Mammary microvascular endothelial cell (primary cell): ENCODE data around the gene TDG. TPM values are rescaled to one million over a fixed set of nuclear protein-coding genes. Genes with fewer than 3 reads are reported as not detected.

Experiments used
- total RNA-seq: library from RNA; depleted of rRNA; stranded (reverse); fragments of >200 nt; gene quantifications from 2 replicates; pipeline ENCODE4 v1.2.3, GENCODE V29; 2015

Gene TDG
- 25.4 and 27.9 TPM in 2 replicates for total RNA-seq

GRCh38 chr12:103965590-103966504 lies at the start of gene TDG:
Gene TDG (plus strand): TSS chr12:103965872. CDS start chr12:103966038, 166 bp downstream.

DNA sequence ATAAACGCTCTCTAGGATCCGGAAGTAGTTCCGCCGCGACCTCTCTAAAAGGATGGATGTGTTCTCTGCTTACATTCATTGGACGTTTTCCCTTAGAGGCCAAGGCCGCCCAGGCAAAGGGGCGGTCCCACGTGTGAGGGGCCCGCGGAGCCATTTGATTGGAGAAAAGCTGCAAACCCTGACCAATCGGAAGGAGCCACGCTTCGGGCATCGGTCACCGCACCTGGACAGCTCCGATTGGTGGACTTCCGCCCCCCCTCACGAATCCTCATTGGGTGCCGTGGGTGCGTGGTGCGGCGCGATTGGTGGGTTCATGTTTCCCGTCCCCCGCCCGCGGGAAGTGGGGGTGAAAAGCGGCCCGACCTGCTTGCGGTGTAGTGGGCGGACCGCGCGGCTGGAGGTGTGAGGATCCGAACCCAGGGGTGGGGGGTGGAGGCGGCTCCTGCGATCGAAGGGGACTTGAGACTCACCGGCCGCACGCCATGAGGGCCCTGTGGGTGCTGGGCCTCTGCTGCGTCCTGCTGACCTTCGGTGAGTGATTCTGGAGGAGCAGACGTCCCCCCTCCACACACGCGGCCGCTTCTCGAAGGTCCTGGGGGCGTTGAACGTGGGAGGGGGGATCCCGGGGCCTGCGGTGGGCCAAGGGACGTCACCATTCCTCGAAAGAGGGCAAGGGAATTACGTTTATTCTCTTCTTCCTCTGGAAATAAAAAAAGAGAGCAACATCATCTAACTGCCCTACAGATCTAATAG lies 35.5 kb upstream of the TDG start, which contains the start of gene HSP90B1:
Gene HSP90B1, plus strand, starts transcription at position 377 of the 753 bp plus-strand sequence. Its CDS starts 106 bp downstream, at position 483.

Other genes with a start within 250 kb of the TDG start
- gene NT5DC3, start 124.6 kb upstream of the TDG start, total RNA-seq = 3.5 and 3.9 TPM in 2 replicates
- gene HSP90B1, start 35.5 kb upstream of the TDG start, total RNA-seq = 664 and 669 TPM in 2 replicates
- gene GLT8D2, start 84.3 kb downstream of the TDG start, total RNA-seq = 0.84 and 1.5 TPM in 2 replicates
- gene HCFC2, start 98.7 kb downstream of the TDG start, total RNA-seq = 8.3 and 12.9 TPM in 2 replicates
- gene NFYB, start 172.3 kb downstream of the TDG start, total RNA-seq = 11.4 and 12.1 TPM in 2 replicates
- gene TXNRD1, start 249.9 kb downstream of the TDG start, total RNA-seq = 856 and 899 TPM in 2 replicates